ENCODE measurements around the gene RUBCN.

- TF ChIP-seq EZH2 (IDR thresholded peaks at IDR 0.05; ENCODE audit: insufficient read depth, poor library complexity, severe bottlenecking) = no peak
- no peak for TF ChIP-seq EZH2phosphoT487 (IDR thresholded peaks at IDR 0.05; ENCODE audit: insufficient read depth, low read depth)
Observed at GRCh38 chr3:197752107-197752506, 15.4 kb upstream of the RUBCN start.
